HepG2 (cell line): Measurements from ENCODE around the gene ZDHHC14. TPM values are rescaled to one million over a fixed set of nuclear protein-coding genes. Genes with fewer than 3 reads are reported as not detected.

Experiments used
- CEBPZ ChIP-seq: IDR thresholded peaks from 2 replicates; pipeline ENCODE4 v1.6.1; 2012; ENCODE audit warnings: low read length, improper control_type of control experiment
- ELF1 ChIP-seq: sonication (generic); formaldehyde crosslinking; IDR thresholded peaks from 2 replicates; pipeline ENCODE4 v1.4.0; 2020; ENCODE audit warnings: missing genetic modification reagents
- FOXJ3 ChIP-seq: sonication (generic); formaldehyde crosslinking; IDR thresholded peaks from 2 replicates; pipeline ENCODE4 v1.4.0; 2020; ENCODE audit warnings: missing genetic modification reagents, mild to moderate bottlenecking, borderline replicate concordance
- GATAD1 ChIP-seq: IDR thresholded peaks from 2 replicates; pipeline ENCODE4 v1.6.1; 2016; ENCODE audit warnings: missing genetic modification reagents, missing compliant biosample characterization
- GTF2F1 ChIP-seq: fragments of 150-350 bp; IDR thresholded peaks from 2 replicates; pipeline ENCODE4 v1.6.1; 2014; ENCODE audit warnings: low read length
- HNF1A ChIP-seq, 2 experiments: sonication (generic) in 1 of 2; formaldehyde crosslinking in 1 of 2; IDR thresholded peaks; 2 replicates each; pipeline versions ENCODE4 v1.4.0 to v1.6.1; 2016 to 2020; ENCODE audit warnings: borderline replicate concordance in 1 of 2, low read depth in 1 of 2, mild to moderate bottlenecking in 1 of 2, missing genetic modification reagents in 1 of 2
- KMT2A ChIP-seq: sonication (generic); formaldehyde crosslinking; IDR thresholded peaks from 2 replicates; pipeline ENCODE4 v1.4.0; 2020; ENCODE audit warnings: missing genetic modification reagents
- LBX2 ChIP-seq: sonication (generic); formaldehyde crosslinking; IDR thresholded peaks from 2 replicates; pipeline ENCODE4 v1.5.0; 2020; ENCODE audit warnings: missing genetic modification reagents, mild to moderate bottlenecking, borderline replicate concordance
- MXD3 ChIP-seq: IDR thresholded peaks from 2 replicates; pipeline ENCODE4 v1.6.1; 2016; ENCODE audit warnings: mild to moderate bottlenecking, missing biosample characterization, missing genetic modification reagents
- MYNN ChIP-seq: sonication (generic); formaldehyde crosslinking; IDR thresholded peaks from 2 replicates; pipeline ENCODE4 v1.4.0; 2020; ENCODE audit warnings: mild to moderate bottlenecking, low read depth, missing genetic modification reagents
- PLRG1 ChIP-seq: fragments of 450-650 bp; conservative IDR thresholded peaks from 2 replicates; pipeline ENCODE4 v1.6.1; 2016
- SALL1 ChIP-seq: sonication (generic); formaldehyde crosslinking; IDR thresholded peaks from 2 replicates; pipeline ENCODE4 v1.8.0; 2022; ENCODE audit warnings: mild to moderate bottlenecking, missing genetic modification reagents
- SP1 ChIP-seq, 2 experiments: fragments of 450-650 bp in 1 of 2; sonication (generic) in 1 of 2; formaldehyde crosslinking in 1 of 2; IDR thresholded peaks; 2 replicates each; pipeline versions ENCODE4 v1.4.0 to v1.6.1; 2016 to 2020; ENCODE audit warnings: missing genetic modification reagents in 1 of 2
- ZNF354B ChIP-seq: sonication (generic); formaldehyde crosslinking; IDR thresholded peaks from 2 replicates; pipeline ENCODE4 v1.8.0; 2022; ENCODE audit warnings: mild to moderate bottlenecking, missing genetic modification reagents
- ZNF609 ChIP-seq: sonication (generic); formaldehyde crosslinking; IDR thresholded peaks from 2 replicates; pipeline ENCODE4 v1.4.0; 2020; ENCODE audit warnings: mild to moderate bottlenecking, missing genetic modification reagents, borderline replicate concordance
- polyA plus RNA-seq, 8 experiments: library from polyadenylated mRNA; depleted of rRNA in 3 of 8; stranded (reverse) in 7 of 8; unstranded in 1 of 8; fragments of >200 nt; fragmentation: Illumina TruSeq in 4 of 8; extraction: Trizol in 4 of 8; gene quantifications; 2 replicates each; pipeline versions ENCODE4 v1.2.1 to v1.2.3, GENCODE V29; 2011 to 2016; ENCODE audit warnings: low read depth in 4 of 8, missing spikeins in 1 of 8, mixed read lengths in 1 of 8; ENCODE audit not compliant: insufficient read depth in 1 of 8
- total RNA-seq, 5 experiments: library from RNA; depleted of rRNA; stranded (reverse); fragments of >200 nt; fragmentation: Illumina TruSeq; extraction: Trizol; gene quantifications; 2 replicates each; pipeline ENCODE4 v1.2.3, GENCODE V29; 2016; ENCODE audit warnings: low read depth in 1 of 5

The ZDHHC14 gene
- total and polyA plus RNA-seq, 2 of the 13 experiments (the other 11 are each of a cell fraction or from before 2014, with no cell fraction given), result 3.7 to 9.5 TPM

GRCh38 chr6:157514659-157515496, 133.9 kb downstream of the ZDHHC14 start (continued):
- no peak for TF ChIP-seq CEBPZ
- no peak for TF ChIP-seq HNF1A (IDR thresholded peaks at IDR 0.05; ENCODE audit: low read depth)
- no peak for TF ChIP-seq HNF1A (CRISPR knock-in tag; IDR thresholded peaks at IDR 0.05; ENCODE audit: borderline replicate concordance)
- TF ChIP-seq KMT2A, result no peak
- no peak for TF ChIP-seq ZNF609
- TF ChIP-seq MYNN (CRISPR knock-in tag), result no peak
- no peak for TF ChIP-seq ELF1 (CRISPR knock-in tag)
- TF ChIP-seq LBX2 (CRISPR knock-in tag), result no peak
- TF ChIP-seq SP1 (IDR thresholded peaks at IDR 0.05), result no peak
- TF ChIP-seq SP1 (CRISPR knock-in tag; IDR thresholded peaks at IDR 0.05), result no peak
- TF ChIP-seq MXD3, result peak; percentile 45; the same call in 1 of the 2 replicates
- TF ChIP-seq GATAD1 (CRISPR knock-in tag), result peak; percentile 20; the same call in 1 of the 2 replicates
- TF ChIP-seq FOXJ3, result no peak
- no peak for TF ChIP-seq PLRG1
- TF ChIP-seq GTF2F1, result no peak
- TF ChIP-seq ZNF354B (CRISPR knock-in tag), result no peak
- peak; percentile 51 for TF ChIP-seq SALL1 (CRISPR knock-in tag)
